H9 (cell line): ENCODE data around the gene CCDC68. TPM values are rescaled to one million over a fixed set of nuclear protein-coding genes. Genes with fewer than 3 reads are reported as not detected.

Experiments
- DNase-seq: peaks from one replicate; pipeline ENCODE4 v3.0.0-alpha.2; 2017
- H2AFZ ChIP-seq: one replicate; pipeline ENCODE4 v1.6.1; 2013; ENCODE audit warnings: mild to moderate bottlenecking, low read length, control low read depth, moderate library complexity
- H2AK5ac ChIP-seq: 2 replicates; pipeline ENCODE4 v1.6.1; 2013; ENCODE audit warnings: low read length, control low read depth, mixed read lengths; ENCODE audit not compliant: insufficient read length
- H2BK120ac ChIP-seq: one replicate; pipeline ENCODE4 v1.6.1; 2013; ENCODE audit warnings: low read depth, mild to moderate bottlenecking, low read length, control low read depth, inconsistent platforms; ENCODE audit not compliant: poor library complexity, severe bottlenecking
- H2BK12ac ChIP-seq: 2 replicates; pipeline ENCODE4 v1.6.1; 2013; ENCODE audit warnings: low read length, control low read depth, mixed read lengths, low read depth; ENCODE audit not compliant: insufficient read length
- H2BK15ac ChIP-seq: 2 replicates; pipeline ENCODE4 v1.6.1; 2013; ENCODE audit warnings: low read depth, low read length, control low read depth
- H2BK20ac ChIP-seq: one replicate; pipeline ENCODE4 v1.6.1; 2013; ENCODE audit warnings: low read depth, mild to moderate bottlenecking, low read length, control low read depth, inconsistent platforms; ENCODE audit not compliant: poor library complexity, severe bottlenecking
- H2BK5ac ChIP-seq: 2 replicates; pipeline ENCODE4 v1.6.1; 2013; ENCODE audit warnings: low read length, control low read depth, mixed read lengths; ENCODE audit not compliant: insufficient read length
- H3K14ac ChIP-seq: 2 replicates; pipeline ENCODE4 v1.6.1; 2013; ENCODE audit warnings: low read length, control low read depth; ENCODE audit not compliant: insufficient read depth
- H3K18ac ChIP-seq: 2 replicates; pipeline ENCODE4 v1.6.1; 2013; ENCODE audit warnings: low read depth, mild to moderate bottlenecking, mixed read lengths, low read length, control low read depth; ENCODE audit not compliant: insufficient read length
- H3K23ac ChIP-seq: 2 replicates; pipeline ENCODE4 v1.6.1; 2013; ENCODE audit warnings: low read length, control low read depth, mixed read lengths, low read depth; ENCODE audit not compliant: insufficient read length
- H3K23me2 ChIP-seq: 2 replicates; pipeline ENCODE4 v1.6.1; 2013; ENCODE audit warnings: low read depth, mild to moderate bottlenecking, mixed read lengths, low read length, control low read depth; ENCODE audit not compliant: insufficient read length, poor library complexity, severe bottlenecking
- H3K27ac ChIP-seq: 2 replicates; pipeline ENCODE4 v1.5.1; 2013; ENCODE audit warnings: low read length, control low read depth, mixed read lengths, low read depth; ENCODE audit not compliant: insufficient read length
- H3K27me3 ChIP-seq: 2 replicates; pipeline ENCODE4 v1.6.1; 2013; ENCODE audit warnings: low read length, control low read depth, inconsistent platforms; ENCODE audit not compliant: insufficient read depth
- H3K4ac ChIP-seq: 2 replicates; pipeline ENCODE4 v1.6.1; 2013; ENCODE audit warnings: low read depth, mild to moderate bottlenecking, control low read depth, inconsistent platforms, low read length, moderate library complexity
- H3K4me1 ChIP-seq: 2 replicates; pipeline ENCODE4 v1.6.1; 2013; ENCODE audit warnings: low read length, control low read depth, inconsistent platforms; ENCODE audit not compliant: insufficient read depth
- H3K4me2 ChIP-seq: 2 replicates; pipeline ENCODE4 v1.6.1; 2013; ENCODE audit warnings: low read length, control low read depth, mixed read lengths; ENCODE audit not compliant: insufficient read length, insufficient read depth
- H3K56ac ChIP-seq: 2 replicates; pipeline ENCODE4 v1.6.1; 2013; ENCODE audit warnings: low read depth, mild to moderate bottlenecking, mixed read lengths, low read length, control low read depth; ENCODE audit not compliant: insufficient read length
- H3K79me1 ChIP-seq: 2 replicates; pipeline ENCODE4 v1.6.1; 2013; ENCODE audit warnings: low read depth, mild to moderate bottlenecking, moderate library complexity, low read length, control low read depth, inconsistent platforms; ENCODE audit not compliant: insufficient read depth, poor library complexity, severe bottlenecking
- H3K79me2 ChIP-seq: 2 replicates; pipeline ENCODE4 v1.6.1; 2013; ENCODE audit warnings: low read length, control low read depth, inconsistent platforms; ENCODE audit not compliant: insufficient read depth
- H3K9ac ChIP-seq: 2 replicates; pipeline ENCODE4 v1.6.1; 2013; ENCODE audit warnings: low read length, control low read depth, mixed read lengths; ENCODE audit not compliant: insufficient read length; ENCODE audit errors: extremely low read depth
- H3K9me3 ChIP-seq: one replicate; pipeline ENCODE4 v1.6.1; 2013; ENCODE audit warnings: low read depth, low read length, inconsistent platforms; ENCODE audit not compliant: control insufficient read depth
- H3T11ph ChIP-seq: one replicate; pipeline ENCODE4 v1.6.1; 2013; ENCODE audit warnings: mild to moderate bottlenecking, low read length, control low read depth, inconsistent platforms
- H4K20me1 ChIP-seq: one replicate; pipeline ENCODE4 v1.6.1; 2013; ENCODE audit not compliant: control insufficient read depth, insufficient read length, insufficient read depth
- H4K5ac ChIP-seq: 2 replicates; pipeline ENCODE4 v1.6.1; 2013; ENCODE audit warnings: low read depth, mild to moderate bottlenecking, mixed read lengths, low read length, control low read depth; ENCODE audit not compliant: insufficient read length
- H4K8ac ChIP-seq: replicated peaks from 2 replicates; pipeline ENCODE4 v1.6.1; 2013; ENCODE audit warnings: low read length, control low read depth, mixed read lengths, low read depth; ENCODE audit not compliant: insufficient read length
- H4K91ac ChIP-seq: 2 replicates; pipeline ENCODE4 v1.6.1; 2013; ENCODE audit warnings: low read depth, mild to moderate bottlenecking, moderate library complexity, mixed read lengths, low read length, control low read depth; ENCODE audit not compliant: insufficient read length
- H3K27ac Mint-ChIP-seq, 3 experiments: 2 replicates in 2 of 3; 3 replicates in 1 of 3; pipeline ENCODE4 v1.8.0; 2020 to 2021; ENCODE audit warnings: mixed read lengths in 3 of 3, mild to moderate bottlenecking in 1 of 3, moderate library complexity in 1 of 3
- H3K27me3 Mint-ChIP-seq: 2 replicates; pipeline ENCODE4 v1.8.0; 2021; ENCODE audit warnings: low read depth, mild to moderate bottlenecking, moderate library complexity, mixed read lengths
- H3K36me3 Mint-ChIP-seq, 3 experiments: 2 replicates in 2 of 3; 3 replicates in 1 of 3; pipeline ENCODE4 v1.8.0; 2020 to 2021; ENCODE audit warnings: low read depth in 3 of 3, mixed read lengths in 3 of 3; ENCODE audit not compliant: insufficient read depth in 1 of 3
- H3K4me1 Mint-ChIP-seq, 2 experiments: 2 replicates each; pipeline ENCODE4 v1.8.0; 2020; ENCODE audit warnings: mixed read lengths in 2 of 2
- H3K4me3 Mint-ChIP-seq, 2 experiments: 2 replicates in 1 of 2; 3 replicates in 1 of 2; pipeline ENCODE4 v1.8.0; 2020 to 2021; ENCODE audit warnings: mild to moderate bottlenecking in 2 of 2, mixed read lengths in 2 of 2, moderate library complexity in 1 of 2
- H3K9me3 Mint-ChIP-seq, 2 experiments: 2 replicates in 1 of 2; 3 replicates in 1 of 2; pipeline ENCODE4 v1.8.0; 2020; ENCODE audit warnings: mild to moderate bottlenecking in 2 of 2, mixed read lengths in 2 of 2, moderate library complexity in 1 of 2
- CTCF ChIP-seq: fragments of 200-600 bp; sonication (generic); conservative IDR thresholded peaks from 3 replicates; pipeline ENCODE4 v1.8.0; 2021; ENCODE audit warnings: antibody characterized with exemption, mild to moderate bottlenecking
- WGBS: extraction: QIAGEN DNeasy Blood & Tissue Kit; methylation state at CpG from one replicate; pipeline ENCODE4 v1.1.7; 2013; ENCODE audit warnings: missing lambda C conversion rate, low lambda C conversion rate, mixed read lengths; ENCODE audit not compliant: insufficient read length; ENCODE audit errors: extremely low coverage; 5-methylcytosine and 5-hydroxymethylcytosine counted together
- total RNA-seq: library from RNA; stranded (reverse); gene quantifications from 2 replicates; pipeline ENCODE4 v1.2.1, GENCODE V29; 2021

Gene CCDC68
- total RNA-seq, 1 experiment from 2014 or later, result not detected

GRCh38 chr18:54945576-54946125, 13.6 kb downstream of the CCDC68 start:
- no peak overlapping the region for H3K23ac ChIP-seq
- no peak overlapping the region for H4K5ac ChIP-seq
- no peak overlapping the region for H3K4me2 ChIP-seq
- WGBS, result no CpG with 5 or more reads among the region's 4 CpGs
- no peaks in the 10 kb centered on the region for H3K79me1 ChIP-seq
- no peak overlapping the region for H3K14ac ChIP-seq
- no peak overlapping the region for H4K8ac ChIP-seq
- no peak overlapping the region for H2AK5ac ChIP-seq
- H3K9me3 ChIP-seq, result no peaks in the 10 kb centered on the region
- no peak overlapping the region for H2BK20ac ChIP-seq
- Mint-ChIP-seq H3K4me3 (no peak overlapping the region), H3K27me3 (no peaks in the 10 kb centered on the region), H3K27ac (no peak overlapping the region), H3K9me3 (no peaks in the 10 kb centered on the region), H3K4me1 (peaks cover 0 to 3% of the 10 kb centered on the region in 2 experiments; a peak in 1 of 4 replicates), H3K36me3 (no peaks in the 10 kb centered on the region)
- no peak overlapping the region for H4K91ac ChIP-seq
- H3K79me2 ChIP-seq, result no peaks in the 10 kb centered on the region
- no peak overlapping the region for H2AFZ ChIP-seq
- H3K27me3 ChIP-seq, result no peaks in the 10 kb centered on the region
- H3K56ac ChIP-seq, result no peak overlapping the region
- no peak overlapping the region for H2BK15ac ChIP-seq
- no peak for TF ChIP-seq CTCF
- no peak for DNase-seq
- H4K20me1 ChIP-seq, result no peaks in the 10 kb centered on the region
- no peak overlapping the region for H3K9ac ChIP-seq
- no peak overlapping the region for H3K27ac ChIP-seq
- H2BK120ac ChIP-seq, result no peak overlapping the region
- no peak overlapping the region for H3T11ph ChIP-seq
- H3K4ac ChIP-seq, result no peak overlapping the region
- H3K23me2 ChIP-seq, result no peaks in the 10 kb centered on the region
- H3K4me1 ChIP-seq, result no peaks in the 10 kb centered on the region
- H2BK12ac ChIP-seq, result no peak overlapping the region
- no peak overlapping the region for H3K18ac ChIP-seq
- H2BK5ac ChIP-seq, result no peak overlapping the region
